Right lobe of liver (tissue), 6 donors: ENCODE data around the gene DLGAP3. TPM values are rescaled to one million over a fixed set of nuclear protein-coding genes. Genes with fewer than 3 reads are reported as not detected.
A peak's percentile ranks its signal among the peaks of the same experiment; 100 is the strongest.

Experiments used
- ATAC-seq, 4 donors: fragments of 200-7000 bp; cut with Tn5 transposase; one replicate each; pipeline ENCODE4 v1.9.1; 2020; ENCODE audit warnings: mild to moderate bottlenecking in 4 of 4, moderate library complexity in 4 of 4
- DNase-seq, 3 donors: peaks; one replicate each; pipeline ENCODE4 v3.0.0-alpha.2; 2020
- H3K27ac ChIP-seq, 3 donors: fragments of 200-600 bp; one replicate each; pipeline ENCODE4 v1.8.0; 2022
- H3K27me3 ChIP-seq, 2 donors: fragments of 200-600 bp; one replicate each; pipeline ENCODE4 v1.8.0; 2022
- H3K36me3 ChIP-seq, 4 donors: fragments of 200-600 bp; sonication (generic) in 1 of 4; one replicate each; pipeline versions ENCODE4 v1.5.1 to v1.8.0; 2017 to 2022; ENCODE audit warnings: control low read depth in 1 of 4
- H3K4me1 ChIP-seq, 4 donors: fragments of 200-600 bp; sonication (generic) in 1 of 4; one replicate each; pipeline versions ENCODE4 v1.5.1 to v1.8.0; 2017 to 2022; ENCODE audit warnings: control low read depth in 1 of 4
- H3K4me3 ChIP-seq, 3 donors: fragments of 200-600 bp; one replicate each; pipeline ENCODE4 v1.8.0; 2022
- H3K9me3 ChIP-seq, 4 donors: fragments of 200-600 bp; sonication (generic) in 1 of 4; one replicate each; pipeline versions ENCODE4 v1.5.1 to v1.8.0; 2017 to 2022; ENCODE audit warnings: control low read depth in 1 of 4
- CTCF ChIP-seq, 4 donors: fragments of 200-600 bp in 3 of 4; fragments of 450-650 bp in 1 of 4; IDR thresholded peaks; one replicate each; pipeline versions ENCODE4 v1.5.1 to v1.8.0; 2016 to 2022; ENCODE audit warnings: antibody characterized with exemption in 4 of 4, mild to moderate bottlenecking in 2 of 4
- POLR2A ChIP-seq: fragments of 450-650 bp; IDR thresholded peaks from one replicate; pipeline ENCODE4 v1.6.1; 2017; ENCODE audit warnings: antibody characterized with exemption, mild to moderate bottlenecking
- WGBS: methylation state at CpG from one replicate; pipeline ENCODE4 v1.1.6; 2018; ENCODE audit warnings: low coverage, low lambda C conversion rate; ENCODE audit not compliant: insufficient coverage; ENCODE audit errors: missing lambda C conversion rate; 5-methylcytosine and 5-hydroxymethylcytosine counted together
- intact Hi-C, 2 donors: fragments of 100-400 bp; cut with DNase I; formaldehyde crosslinking; loops; one replicate each; pipeline versions ENCODE4 v1.11.2 to v1.14.1; 2022
- total RNA-seq, 6 experiments: library from RNA; depleted of rRNA in 2 of 6; stranded (reverse); fragments of >200 nt in 2 of 6; fragmentation: NEBNext Ultra II Directional in 3 of 6; extraction: Animal tissue kit (Norgen Biotek cat#: 25700) in 3 of 6; gene quantifications; one replicate each; pipeline versions ENCODE4 v1.1.0 to v1.2.4, GENCODE V29; 2016 to 2023
- donor health status: DM: no; HTN: yes; CAD: no.
- donor health status: DM: no; HTN: no; CAD: no.
- donor health status: DM: no; HTN: no; CAD: no.
- donor health status: DM: no; HTN: yes; CAD: no.
- donor health status: DM: no; HTN: yes; CAD: no.

DLGAP3 gene
- total RNA-seq, 6 experiments from 2014 or later, result 0.07 to 0.13 TPM; not detected in 4

- DNase-seq, result no peak
- Histone ChIP-seq H3K36me3 (no peaks in the 10 kb centered on the region), H3K27me3 (no peaks in the 10 kb centered on the region), H3K9me3 (no peaks in the 10 kb centered on the region), H3K4me1 (no peaks in the 10 kb centered on the region), H3K4me3 (no peak overlapping the region), H3K27ac (no peak overlapping the region)
- TF ChIP-seq POLR2A (no peak), CTCF (IDR thresholded peaks at IDR 0.05) (no peak)
- ATAC-seq, result no peak
- intact Hi-C loops, result no loop called here
Measured at GRCh38 chr1:34923490-34923889, 6.0 kb downstream of the DLGAP3 start.

GRCh38 chr1:34918977-34919561, 10.4 kb downstream of the DLGAP3 start:
- ATAC-seq (peak; percentile 36 to 61 (median 44)), DNase-seq (no peak)
- WGBS, result 7% methylated on average over 12 of the region's 14 CpGs
- Histone ChIP-seq H3K4me1 (no peaks in the 10 kb centered on the region), H3K9me3 (no peaks in the 10 kb centered on the region), H3K27me3 (no peaks in the 10 kb centered on the region), H3K4me3 (no peak overlapping the region), H3K27ac (no peak overlapping the region), H3K36me3 (no peaks in the 10 kb centered on the region)
- intact Hi-C loops, result no loop called here
- TF ChIP-seq POLR2A, result no peak
- TF ChIP-seq CTCF (IDR thresholded peaks at IDR 0.05), result no peak

- no peak overlapping the region for H3K27ac ChIP-seq
- DNase-seq (no peak), ATAC-seq (peak in 1 of 4 donors; percentile 32)
- 12% methylated on average over 7 of the region's 11 CpGs for WGBS
- TF ChIP-seq POLR2A, result no peak
- TF ChIP-seq CTCF (IDR thresholded peaks at IDR 0.05), result no peak
- H3K36me3 ChIP-seq, result no peaks in the 10 kb centered on the region
- H3K9me3 ChIP-seq, result no peaks in the 10 kb centered on the region
- no peak overlapping the region for H3K4me3 ChIP-seq
- intact Hi-C loops, result no loop called here
- H3K27me3 ChIP-seq, result no peaks in the 10 kb centered on the region
- no peaks in the 10 kb centered on the region for H3K4me1 ChIP-seq
Measured at GRCh38 chr1:34918386-34918976, 11.0 kb downstream of the DLGAP3 start.

GRCh38 chr1:34917017-34917416, 12.4 kb downstream of the DLGAP3 start:
- H3K4me1 ChIP-seq, result no peaks in the 10 kb centered on the region
- intact Hi-C loops, result no loop called here
- H3K36me3 ChIP-seq, result no peaks in the 10 kb centered on the region
- TF ChIP-seq POLR2A, result no peak
- TF ChIP-seq CTCF (IDR thresholded peaks at IDR 0.05), result no peak
- H3K4me3 ChIP-seq, result no peak overlapping the region
- whole genome bisulfite sequencing, result 75% methylated on average over 6 of the region's 6 CpGs
- no peaks in the 10 kb centered on the region for H3K9me3 ChIP-seq
- DNase-seq (no peak), ATAC-seq (no peak)
- no peaks in the 10 kb centered on the region for H3K27me3 ChIP-seq
- H3K27ac ChIP-seq, result no peak overlapping the region
